Measurements from ENCODE around the gene SLIT3. TPM values are rescaled to one million over a fixed set of nuclear protein-coding genes. Genes with fewer than 3 reads are reported as not detected.

The SLIT3 gene
- polyA plus RNA-seq, 4 donors, result 44.8 to 57.0 (median 49.6) TPM

- no peak for DNase-seq (ENCODE audit: low read depth in 4 of 4, low spot score in 2 of 4)
Observed at GRCh38 chr5:168792678-168793077, 508.3 kb downstream of the SLIT3 start.

DNA sequence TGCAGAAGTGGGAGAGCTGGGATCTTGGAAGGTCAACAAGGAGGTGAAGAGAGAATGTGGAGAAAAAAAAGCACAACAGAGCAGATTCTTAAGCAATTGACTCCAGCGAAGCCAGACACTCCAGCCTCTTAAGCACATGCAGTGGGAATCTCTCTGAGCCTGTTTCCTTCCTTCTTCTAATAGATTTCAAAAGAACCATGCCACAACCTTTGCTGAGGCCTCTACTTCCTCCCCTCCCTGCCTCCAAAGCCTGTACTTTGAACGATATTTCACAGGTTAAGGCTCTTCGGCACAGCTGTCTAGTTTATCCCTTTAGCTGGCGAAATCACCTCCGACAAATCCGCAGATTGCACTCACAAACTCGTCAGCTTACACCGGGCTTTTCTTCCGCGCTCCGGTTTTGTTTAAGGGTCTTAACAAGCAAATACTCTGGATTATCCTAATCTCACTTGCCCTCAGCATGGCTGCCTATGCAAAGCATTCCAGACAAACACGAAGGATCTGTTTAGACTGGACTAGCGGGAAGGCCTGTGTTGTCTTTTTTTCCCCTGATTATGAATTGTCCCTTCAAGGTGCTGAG lies 510.2 kb downstream of the SLIT3 start:
- DNase-seq (ENCODE audit: low read depth in 4 of 4, low spot score in 2 of 4), result no peak

GRCh38 chr5:168790002-168790635 lies 510.8 kb downstream of the SLIT3 start:
- no peak for DNase-seq (ENCODE audit: low read depth in 4 of 4, low spot score in 2 of 4)

DNA sequence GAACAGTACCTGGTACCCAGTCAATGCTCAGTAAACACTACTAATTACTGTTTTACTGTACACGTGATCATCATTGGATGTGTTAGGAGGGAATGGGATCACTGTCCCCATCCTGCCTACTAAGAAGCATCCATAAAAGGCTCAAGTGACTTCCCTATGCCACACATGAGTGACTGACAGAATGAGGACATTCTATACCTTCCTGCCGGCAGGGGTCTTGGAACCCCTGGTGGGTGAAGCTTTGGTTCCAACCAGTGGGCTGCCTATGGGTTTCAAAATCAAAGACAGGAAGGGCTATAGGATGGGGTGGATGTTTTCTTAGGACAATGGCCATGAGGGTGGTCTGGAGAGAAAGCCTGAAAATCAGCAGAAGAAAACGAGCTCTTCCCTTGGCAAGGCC lies 512.2 kb downstream of the SLIT3 start:
- DNase-seq (ENCODE audit: low read depth in 4 of 4, low spot score in 2 of 4), result no peak

GRCh38 chr5:168788107-168788506 lies 512.8 kb downstream of the SLIT3 start:
- no peak for DNase-seq (ENCODE audit: low read depth in 4 of 4, low spot score in 2 of 4)

DNA sequence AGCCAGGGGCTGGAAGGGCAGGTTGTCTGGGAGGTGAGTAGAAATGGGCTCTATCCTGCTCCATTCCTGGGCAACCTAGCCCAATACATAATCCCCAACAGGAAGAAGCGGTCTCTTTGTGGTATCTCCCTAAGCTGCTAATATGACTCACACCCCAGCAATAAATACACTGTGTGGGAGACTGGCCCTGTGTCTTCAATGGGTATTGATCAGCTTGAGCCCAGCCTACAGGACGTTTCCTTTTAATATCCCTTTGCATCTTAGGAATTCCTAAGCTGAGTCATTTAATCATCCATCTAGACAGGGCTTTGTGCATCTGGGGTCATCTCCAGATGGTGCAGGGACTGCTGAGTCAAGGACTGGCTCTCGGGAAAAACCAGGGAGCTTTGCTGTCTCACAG lies 514.8 kb downstream of the SLIT3 start:
- DNase-seq (ENCODE audit: low read depth in 4 of 4, low spot score in 2 of 4), result no peak

- DNase-seq (ENCODE audit: low read depth in 4 of 4, low spot score in 2 of 4), result no peak
Observed at GRCh38 chr5:168784454-168784853, 516.5 kb downstream of the SLIT3 start.

GRCh38 chr5:168781941-168782571 lies 518.9 kb downstream of the SLIT3 start:
- DNase-seq (ENCODE audit: low read depth in 4 of 4, low spot score in 2 of 4), result no peak

GRCh38 chr5:168780888-168781287 lies 520.1 kb downstream of the SLIT3 start:
- no peak for DNase-seq (ENCODE audit: low read depth in 4 of 4, low spot score in 2 of 4)

- DNase-seq (ENCODE audit: low read depth in 4 of 4, low spot score in 2 of 4), result no peak
Observed at GRCh38 chr5:168779333-168779732, 521.6 kb downstream of the SLIT3 start.

GRCh38 chr5:168778536-168778935 lies 522.4 kb downstream of the SLIT3 start:
- DNase-seq (ENCODE audit: low read depth in 4 of 4, low spot score in 2 of 4), result no peak

GRCh38 chr5:168777651-168778050 lies 523.3 kb downstream of the SLIT3 start:
- no peak for DNase-seq (ENCODE audit: low read depth in 4 of 4, low spot score in 2 of 4)

GRCh38 chr5:168776070-168776469 lies 524.9 kb downstream of the SLIT3 start:
- DNase-seq (ENCODE audit: low read depth in 4 of 4, low spot score in 2 of 4), result no peak

DNA sequence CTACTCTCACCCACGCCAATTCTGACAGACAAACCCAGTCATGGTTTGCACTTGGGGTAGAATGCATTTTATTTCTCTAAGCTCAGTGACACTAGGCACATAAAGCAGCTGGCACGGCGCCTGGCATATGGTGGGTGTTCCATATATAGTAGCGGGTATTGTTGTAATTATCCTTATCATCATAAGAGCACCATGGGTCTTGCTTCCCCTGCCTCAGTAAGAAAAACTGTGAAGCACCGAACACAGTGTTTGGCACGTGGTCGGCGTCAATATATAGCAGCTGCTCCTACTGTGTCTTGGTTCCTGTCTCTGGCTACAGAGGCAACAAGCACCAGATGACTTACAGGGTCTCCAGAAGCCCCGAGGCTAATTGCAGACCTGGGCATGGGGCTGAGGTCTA lies 527.7 kb downstream of the SLIT3 start:
- DNase-seq (ENCODE audit: low read depth in 4 of 4, low spot score in 2 of 4), result no peak

DNA sequence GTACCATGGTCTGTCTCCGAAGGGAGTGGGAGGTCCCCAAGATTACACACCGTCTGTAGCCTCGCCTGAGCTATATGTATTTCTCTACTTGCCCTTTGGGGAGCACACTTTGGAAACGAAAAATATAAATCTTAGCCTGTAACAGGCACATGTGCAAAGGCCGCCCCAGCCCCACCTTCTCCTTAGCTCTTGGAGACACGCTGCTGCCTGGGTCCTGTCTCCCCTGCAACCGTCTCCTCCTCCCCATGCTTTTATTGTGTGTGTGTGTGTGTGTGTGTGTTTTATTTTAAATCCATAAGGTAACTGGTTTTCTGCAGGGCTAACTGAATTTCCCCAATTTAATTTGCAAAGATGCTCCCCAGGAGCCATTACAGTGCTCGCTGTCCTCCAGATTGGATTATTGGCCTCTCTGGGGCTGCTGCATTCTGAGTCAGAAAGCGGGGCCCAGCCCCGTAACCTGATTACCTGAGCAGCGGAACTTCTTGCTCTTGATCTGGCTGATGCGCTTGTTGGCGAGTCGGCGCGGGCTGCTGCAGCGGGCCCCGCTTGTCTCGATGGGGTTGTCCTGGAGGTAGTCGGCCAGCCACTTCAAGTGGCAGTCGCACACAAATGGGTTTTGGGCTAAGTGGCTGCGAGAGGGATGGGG lies 528.5 kb downstream of the SLIT3 start:
- DNase-seq (ENCODE audit: low read depth in 4 of 4, low spot score in 2 of 4), result no peak

DNA sequence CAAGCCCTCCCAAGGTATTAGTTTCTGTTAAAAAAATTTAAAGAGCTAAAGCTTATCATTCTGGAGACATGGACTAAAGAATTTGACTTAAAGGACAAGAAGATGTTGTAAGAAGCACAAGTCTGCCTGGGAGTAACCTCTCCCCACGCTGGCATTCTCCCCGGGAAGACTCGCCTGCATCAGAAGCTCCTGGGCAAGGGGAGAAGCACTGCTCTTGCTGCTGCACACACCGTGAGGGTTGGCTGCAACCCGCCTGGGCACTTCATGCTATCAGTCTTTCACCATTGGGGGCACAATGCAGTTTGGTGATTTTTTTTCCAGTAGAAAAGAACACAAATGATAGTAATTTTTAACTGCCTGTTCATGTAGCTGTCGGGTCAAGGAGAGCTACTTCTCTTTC lies 529.3 kb downstream of the SLIT3 start:
- no peak for DNase-seq (ENCODE audit: low read depth in 4 of 4, low spot score in 2 of 4)

- no peak for DNase-seq (ENCODE audit: low read depth in 4 of 4, low spot score in 2 of 4)
Observed at GRCh38 chr5:168770996-168771395, 529.9 kb downstream of the SLIT3 start.

- DNase-seq (ENCODE audit: low read depth in 4 of 4, low spot score in 2 of 4), result no peak
Observed at GRCh38 chr5:168770036-168770498, 530.9 kb downstream of the SLIT3 start.

DNA sequence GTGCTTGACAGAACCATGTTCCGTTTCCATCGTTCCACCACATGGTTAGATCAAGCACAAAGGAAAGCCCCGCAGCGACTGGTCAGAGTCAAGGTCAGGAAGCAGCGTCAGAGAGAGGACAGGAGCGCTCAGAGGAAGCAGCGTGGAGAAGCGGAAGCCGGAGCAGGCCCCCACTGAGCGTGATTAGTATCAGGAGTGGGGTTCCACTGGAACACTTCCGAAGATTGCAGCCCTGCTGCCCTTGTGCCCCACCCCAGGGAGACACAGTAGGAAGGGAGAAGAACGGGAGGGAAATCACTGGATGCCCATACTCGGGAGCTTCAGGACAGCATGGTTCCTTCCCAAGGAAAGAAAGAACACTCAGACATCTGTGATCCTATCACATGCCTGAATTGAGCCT lies 532.8 kb downstream of the SLIT3 start:
- no peak for DNase-seq (ENCODE audit: low read depth in 4 of 4, low spot score in 2 of 4)

GRCh38 chr5:168766426-168766700 lies 534.6 kb downstream of the SLIT3 start:
- DNase-seq (ENCODE audit: low read depth in 4 of 4, low spot score in 2 of 4), result no peak

DNA sequence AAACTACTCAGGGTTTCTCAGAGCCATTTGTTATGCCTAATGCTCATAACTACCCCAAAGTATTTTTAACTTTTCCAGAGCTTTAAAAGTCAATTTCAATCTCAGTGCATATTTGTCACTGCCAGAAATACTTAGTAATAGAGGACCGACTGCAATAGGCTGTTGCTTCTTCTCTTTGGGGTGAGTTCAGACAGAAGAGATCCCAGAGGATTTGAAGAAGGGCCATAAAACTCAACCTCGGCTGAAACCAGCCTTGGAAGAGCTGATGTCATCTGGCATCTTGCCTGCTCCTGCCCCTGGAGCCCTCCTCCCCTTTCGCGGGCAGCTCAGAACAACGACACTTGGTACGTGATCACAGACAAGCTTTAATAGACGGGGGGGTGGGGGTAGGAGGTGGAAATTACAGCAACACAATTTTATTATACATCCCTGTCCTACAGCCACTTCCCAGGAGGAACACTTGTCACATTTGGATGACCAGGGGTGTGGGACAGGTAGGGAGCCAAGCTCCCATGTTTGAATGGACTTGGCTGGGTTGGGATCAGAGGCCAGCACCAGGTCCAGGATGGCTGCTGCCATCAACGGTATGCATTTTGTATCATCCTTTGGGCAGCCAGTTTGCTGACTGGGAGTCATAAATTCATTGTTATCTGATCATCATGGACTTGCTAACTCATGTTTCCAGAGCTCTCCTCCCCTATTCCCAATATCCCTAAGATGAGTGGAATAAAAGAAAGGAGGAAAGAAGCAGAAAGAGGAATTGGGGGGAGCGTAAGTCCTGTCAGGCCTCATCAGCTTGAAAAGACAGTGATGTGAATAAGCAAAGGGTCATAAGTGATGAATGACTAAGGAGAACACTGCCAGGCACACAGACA lies 535.2 kb downstream of the SLIT3 start:
- DNase-seq (ENCODE audit: low read depth in 4 of 4, low spot score in 2 of 4), result peak in 2 of 4 donors; percentile 28 to 30
